ENCODE results near the gene DDA1. TPM values are rescaled to one million over a fixed set of nuclear protein-coding genes. Genes with fewer than 3 reads are reported as not detected.

The DDA1 gene
- total and polyA plus RNA-seq, 9 of the 15 experiments (the other 6 are each of a cell fraction or from before 2014, with no cell fraction given): 1.4 to 83.8 (median 33.8) TPM

DNA sequence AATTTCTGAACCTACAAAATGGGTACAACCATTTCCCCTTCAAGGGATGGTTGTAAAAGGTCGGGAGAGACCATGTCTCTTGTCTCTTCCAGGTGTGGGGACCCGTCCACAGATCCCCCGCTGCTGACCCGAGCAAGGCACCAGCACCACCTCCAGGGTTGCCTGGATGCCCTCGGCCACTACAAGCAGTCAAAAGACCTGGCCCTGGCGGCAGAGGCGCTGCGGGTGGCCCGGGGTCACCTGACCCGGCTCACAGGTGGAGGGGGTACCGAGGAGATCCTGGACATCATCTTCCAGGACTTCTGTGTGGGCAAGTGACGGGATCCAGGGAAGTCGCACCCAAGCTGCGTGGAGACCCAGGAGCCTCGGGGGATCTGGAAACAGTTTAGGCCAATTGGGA lies 32.0 kb downstream of the DDA1 start (continued):
- TF ChIP-seq, protein P1, sequence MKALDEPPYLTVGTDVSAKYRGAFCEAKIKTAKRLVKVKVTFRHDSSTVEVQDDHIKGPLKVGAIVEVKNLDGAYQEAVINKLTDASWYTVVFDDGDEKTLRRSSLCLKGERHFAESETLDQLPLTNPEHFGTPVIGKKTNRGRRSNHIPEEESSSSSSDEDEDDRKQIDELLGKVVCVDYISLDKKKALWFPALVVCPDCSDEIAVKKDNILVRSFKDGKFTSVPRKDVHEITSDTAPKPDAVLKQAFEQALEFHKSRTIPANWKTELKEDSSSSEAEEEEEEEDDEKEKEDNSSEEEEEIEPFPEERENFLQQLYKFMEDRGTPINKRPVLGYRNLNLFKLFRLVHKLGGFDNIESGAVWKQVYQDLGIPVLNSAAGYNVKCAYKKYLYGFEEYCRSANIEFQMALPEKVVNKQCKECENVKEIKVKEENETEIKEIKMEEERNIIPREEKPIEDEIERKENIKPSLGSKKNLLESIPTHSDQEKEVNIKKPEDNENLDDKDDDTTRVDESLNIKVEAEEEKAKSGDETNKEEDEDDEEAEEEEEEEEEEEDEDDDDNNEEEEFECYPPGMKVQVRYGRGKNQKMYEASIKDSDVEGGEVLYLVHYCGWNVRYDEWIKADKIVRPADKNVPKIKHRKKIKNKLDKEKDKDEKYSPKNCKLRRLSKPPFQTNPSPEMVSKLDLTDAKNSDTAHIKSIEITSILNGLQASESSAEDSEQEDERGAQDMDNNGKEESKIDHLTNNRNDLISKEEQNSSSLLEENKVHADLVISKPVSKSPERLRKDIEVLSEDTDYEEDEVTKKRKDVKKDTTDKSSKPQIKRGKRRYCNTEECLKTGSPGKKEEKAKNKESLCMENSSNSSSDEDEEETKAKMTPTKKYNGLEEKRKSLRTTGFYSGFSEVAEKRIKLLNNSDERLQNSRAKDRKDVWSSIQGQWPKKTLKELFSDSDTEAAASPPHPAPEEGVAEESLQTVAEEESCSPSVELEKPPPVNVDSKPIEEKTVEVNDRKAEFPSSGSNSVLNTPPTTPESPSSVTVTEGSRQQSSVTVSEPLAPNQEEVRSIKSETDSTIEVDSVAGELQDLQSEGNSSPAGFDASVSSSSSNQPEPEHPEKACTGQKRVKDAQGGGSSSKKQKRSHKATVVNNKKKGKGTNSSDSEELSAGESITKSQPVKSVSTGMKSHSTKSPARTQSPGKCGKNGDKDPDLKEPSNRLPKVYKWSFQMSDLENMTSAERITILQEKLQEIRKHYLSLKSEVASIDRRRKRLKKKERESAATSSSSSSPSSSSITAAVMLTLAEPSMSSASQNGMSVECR (CRISPR knock-in tag; IDR thresholded peaks at IDR 0.05): no peak
- TF ChIP-seq JUND (IDR thresholded peaks at IDR 0.05; ENCODE audit: borderline replicate concordance, low read depth, low read length) (no peak), JUND (tag; IDR thresholded peaks at IDR 0.05; ENCODE audit: borderline replicate concordance, low read depth, low read length) (no peak), YBX1 (IDR thresholded peaks at IDR 0.05) (no peak), RBM22 (IDR thresholded peaks at IDR 0.05; ENCODE audit: low read depth, low read length, poor library complexity, severe bottlenecking) (no peak), TOE1 (IDR thresholded peaks at IDR 0.05; ENCODE audit: borderline replicate concordance) (no peak), TOE1 (CRISPR knock-in tag; IDR thresholded peaks at IDR 0.05; ENCODE audit: borderline replicate concordance, low read depth) (no peak), DDX20 (tag; IDR thresholded peaks at IDR 0.05; ENCODE audit: low read depth) (no peak)
- TF ChIP-seq, protein P2, sequence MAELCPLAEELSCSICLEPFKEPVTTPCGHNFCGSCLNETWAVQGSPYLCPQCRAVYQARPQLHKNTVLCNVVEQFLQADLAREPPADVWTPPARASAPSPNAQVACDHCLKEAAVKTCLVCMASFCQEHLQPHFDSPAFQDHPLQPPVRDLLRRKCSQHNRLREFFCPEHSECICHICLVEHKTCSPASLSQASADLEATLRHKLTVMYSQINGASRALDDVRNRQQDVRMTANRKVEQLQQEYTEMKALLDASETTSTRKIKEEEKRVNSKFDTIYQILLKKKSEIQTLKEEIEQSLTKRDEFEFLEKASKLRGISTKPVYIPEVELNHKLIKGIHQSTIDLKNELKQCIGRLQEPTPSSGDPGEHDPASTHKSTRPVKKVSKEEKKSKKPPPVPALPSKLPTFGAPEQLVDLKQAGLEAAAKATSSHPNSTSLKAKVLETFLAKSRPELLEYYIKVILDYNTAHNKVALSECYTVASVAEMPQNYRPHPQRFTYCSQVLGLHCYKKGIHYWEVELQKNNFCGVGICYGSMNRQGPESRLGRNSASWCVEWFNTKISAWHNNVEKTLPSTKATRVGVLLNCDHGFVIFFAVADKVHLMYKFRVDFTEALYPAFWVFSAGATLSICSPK (IDR thresholded peaks at IDR 0.05; ENCODE audit: borderline replicate concordance): no peak
- TF ChIP-seq, protein P3, sequence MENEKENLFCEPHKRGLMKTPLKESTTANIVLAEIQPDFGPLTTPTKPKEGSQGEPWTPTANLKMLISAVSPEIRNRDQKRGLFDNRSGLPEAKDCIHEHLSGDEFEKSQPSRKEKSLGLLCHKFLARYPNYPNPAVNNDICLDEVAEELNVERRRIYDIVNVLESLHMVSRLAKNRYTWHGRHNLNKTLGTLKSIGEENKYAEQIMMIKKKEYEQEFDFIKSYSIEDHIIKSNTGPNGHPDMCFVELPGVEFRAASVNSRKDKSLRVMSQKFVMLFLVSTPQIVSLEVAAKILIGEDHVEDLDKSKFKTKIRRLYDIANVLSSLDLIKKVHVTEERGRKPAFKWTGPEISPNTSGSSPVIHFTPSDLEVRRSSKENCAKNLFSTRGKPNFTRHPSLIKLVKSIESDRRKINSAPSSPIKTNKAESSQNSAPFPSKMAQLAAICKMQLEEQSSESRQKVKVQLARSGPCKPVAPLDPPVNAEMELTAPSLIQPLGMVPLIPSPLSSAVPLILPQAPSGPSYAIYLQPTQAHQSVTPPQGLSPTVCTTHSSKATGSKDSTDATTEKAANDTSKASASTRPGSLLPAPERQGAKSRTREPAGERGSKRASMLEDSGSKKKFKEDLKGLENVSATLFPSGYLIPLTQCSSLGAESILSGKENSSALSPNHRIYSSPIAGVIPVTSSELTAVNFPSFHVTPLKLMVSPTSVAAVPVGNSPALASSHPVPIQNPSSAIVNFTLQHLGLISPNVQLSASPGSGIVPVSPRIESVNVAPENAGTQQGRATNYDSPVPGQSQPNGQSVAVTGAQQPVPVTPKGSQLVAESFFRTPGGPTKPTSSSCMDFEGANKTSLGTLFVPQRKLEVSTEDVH (IDR thresholded peaks at IDR 0.05; ENCODE audit: low read depth, partially characterized antibody): no peak

All from K562 (cell line).